Fibroblast of lung (primary cell): Measurements from ENCODE around the gene SUGP2. TPM values are rescaled to one million over a fixed set of nuclear protein-coding genes. Genes with fewer than 3 reads are reported as not detected.

ENCODE experiments used
- DNase-seq, 2 donors: peaks; one replicate each; pipeline versions ENCODE4 v3.0.0 to v3.0.0-alpha.2; 2010; ENCODE audit warnings: low read depth in 2 of 2
- H2AFZ ChIP-seq: 2 replicates; pipeline ENCODE4 v1.5.1; 2012; ENCODE audit warnings: low read length, control low read depth, inconsistent platforms
- H3K27ac ChIP-seq: 2 replicates; pipeline ENCODE4 v1.5.1; 2011; ENCODE audit warnings: low read length, control low read depth; ENCODE audit not compliant: insufficient read depth
- H3K27me3 ChIP-seq: 2 replicates; pipeline ENCODE4 v1.5.1; 2011; ENCODE audit warnings: mild to moderate bottlenecking, low read length; ENCODE audit not compliant: control insufficient read depth, insufficient read depth
- H3K36me3 ChIP-seq: 2 replicates; pipeline ENCODE4 v1.5.1; 2011; ENCODE audit warnings: low read length; ENCODE audit not compliant: control insufficient read depth, insufficient read depth
- H3K4me1 ChIP-seq: 2 replicates; pipeline ENCODE4 v1.5.1; 2011; ENCODE audit warnings: low read length; ENCODE audit not compliant: control insufficient read depth, insufficient read depth; ENCODE audit errors: extremely low read depth
- H3K4me2 ChIP-seq: 2 replicates; pipeline ENCODE4 v1.5.1; 2011; ENCODE audit warnings: low read length, control low read depth; ENCODE audit not compliant: insufficient read depth; ENCODE audit errors: extremely low read depth
- H3K4me3 ChIP-seq, 4 experiments: fragments of 200-600 bp in 1 of 4; sonication (generic) in 1 of 4; replicated peaks in 1 of 4; 2 replicates each; pipeline ENCODE4 v1.5.1; 2011 to 2016; ENCODE audit warnings: low read length in 4 of 4, low read depth in 3 of 4, mild to moderate bottlenecking in 3 of 4, control low read depth in 2 of 4, inconsistent platforms in 1 of 4, mixed read lengths in 1 of 4; ENCODE audit not compliant: insufficient read depth in 1 of 4; ENCODE audit errors: control extremely low read depth in 1 of 4
- H3K79me2 ChIP-seq: 2 replicates; pipeline ENCODE4 v1.5.1; 2012; ENCODE audit warnings: mild to moderate bottlenecking, low read length, inconsistent platforms; ENCODE audit not compliant: control insufficient read depth, insufficient read depth
- H3K9ac ChIP-seq: 2 replicates; pipeline ENCODE4 v1.5.1; 2011; ENCODE audit warnings: mild to moderate bottlenecking, low read length, control low read depth; ENCODE audit not compliant: insufficient read depth
- H3K9me3 ChIP-seq: 2 replicates; pipeline ENCODE4 v1.5.1; 2012; ENCODE audit warnings: low read depth, low read length; ENCODE audit not compliant: control insufficient read depth, insufficient read depth
- H4K20me1 ChIP-seq: 2 replicates; pipeline ENCODE4 v1.5.1; 2011; ENCODE audit warnings: low read length; ENCODE audit not compliant: control insufficient read depth, insufficient read depth; ENCODE audit errors: extremely low read depth
- CTCF ChIP-seq, 2 donors: IDR thresholded peaks in 1 of 2; conservative IDR thresholded peaks in 1 of 2; 1 replicate in 1 of 2; 2 replicates in 1 of 2; pipeline ENCODE4 v1.5.1; 2011 to 2012; ENCODE audit warnings: low read length in 2 of 2, control low read depth in 1 of 2, inconsistent platforms in 1 of 2, low read depth in 1 of 2, mild to moderate bottlenecking in 1 of 2
- EZH2 ChIP-seq: IDR thresholded peaks from 2 replicates; pipeline ENCODE4 v1.5.1; 2012; ENCODE audit warnings: low read length, control low read depth, mild to moderate bottlenecking; ENCODE audit errors: missing control alignments
- polyA plus RNA-seq, 2 donors: library from polyadenylated mRNA; depleted of rRNA in 1 of 2; stranded (reverse) in 1 of 2; unstranded in 1 of 2; fragments of >200 nt; gene quantifications; 2 replicates each; pipeline ENCODE4 v1.2.1, GENCODE V29; 2011 to 2012; ENCODE audit warnings: missing spikeins in 1 of 2
- total RNA-seq: library from RNA; depleted of rRNA; stranded (reverse); fragments of >200 nt; gene quantifications from 2 replicates; pipeline ENCODE4 v1.2.1, GENCODE V29; 2014

Gene SUGP2
- total and polyA plus RNA-seq, 2 donors (not counting 1 experiment from before 2014, with no cell fraction given): 29.2 to 31.4 TPM

DNA sequence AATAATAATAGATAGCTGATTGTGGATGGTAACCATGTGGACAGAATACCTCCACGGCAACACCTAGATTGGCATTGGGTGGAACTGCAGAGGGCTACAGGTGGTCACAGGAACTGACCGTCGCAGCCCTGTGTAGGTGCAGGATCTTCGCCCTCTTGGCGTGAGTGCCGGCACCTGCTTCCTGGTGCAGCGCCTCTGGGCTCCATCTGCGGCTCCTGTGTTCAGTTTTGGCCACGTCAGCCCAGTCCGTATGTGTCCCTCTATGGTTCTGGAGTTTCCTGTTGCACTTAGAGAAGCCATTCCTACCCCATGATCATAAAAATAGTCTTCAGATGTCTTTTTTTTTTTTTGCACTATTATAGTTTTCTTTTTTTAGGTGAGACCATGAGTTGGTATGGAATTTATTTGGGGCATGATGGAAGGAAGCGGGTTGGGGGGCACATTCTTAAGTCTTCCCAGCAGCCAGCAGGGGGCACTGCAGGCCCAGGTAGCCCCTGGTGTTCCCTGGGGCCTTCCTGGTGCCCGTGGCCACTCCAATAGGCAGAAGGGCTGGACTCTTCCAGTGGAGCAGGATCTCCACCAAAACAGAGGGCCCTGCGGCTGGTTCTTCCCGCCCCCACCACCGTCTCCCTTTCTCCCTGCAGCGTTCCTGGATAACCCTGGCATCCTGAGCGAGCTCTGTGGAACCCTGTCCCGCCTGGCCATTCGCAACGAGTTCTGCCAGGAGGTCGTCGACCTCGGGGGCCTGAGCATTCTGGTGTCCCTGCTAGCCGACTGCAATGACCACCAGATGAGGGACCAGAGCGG lies 20.4 kb upstream of the SUGP2 start:
- Histone ChIP-seq H3K27ac (no peak overlapping the region), H3K4me1 (no peaks in the 10 kb centered on the region), H3K27me3 (no peaks in the 10 kb centered on the region), H3K4me3 (no peak overlapping the region), H3K9ac (no peak overlapping the region), H3K9me3 (no peaks in the 10 kb centered on the region), H3K36me3 (peaks cover 33% of the 10 kb centered on the region), H2AFZ (no peak overlapping the region), H3K79me2 (no peaks in the 10 kb centered on the region), H4K20me1 (peaks cover 1% of the 10 kb centered on the region), H3K4me2 (no peak overlapping the region)
- peak; percentile 62 to 67 for TF ChIP-seq CTCF (conservative IDR thresholded peaks at IDR 0.05 in 1 of 2, IDR thresholded peaks at IDR 0.05 in 1 of 2; ENCODE audit: low read depth in 1 of 2, low read length in 2 of 2)
- TF ChIP-seq EZH2: no peak
- peak in 1 of 2 donors; percentile 63 for DNase-seq

- Histone ChIP-seq H3K27me3 (no peaks in the 10 kb centered on the region), H3K4me1 (no peaks in the 10 kb centered on the region), H3K9ac (no peak overlapping the region), H3K9me3 (no peaks in the 10 kb centered on the region), H3K79me2 (no peaks in the 10 kb centered on the region), H4K20me1 (peaks cover 1% of the 10 kb centered on the region), H3K4me3 (no peak overlapping the region), H3K4me2 (no peak overlapping the region), H2AFZ (no peak overlapping the region), H3K27ac (no peak overlapping the region), H3K36me3 (peaks cover 31% of the 10 kb centered on the region)
- TF ChIP-seq CTCF (conservative IDR thresholded peaks at IDR 0.05 in 1 of 2, IDR thresholded peaks at IDR 0.05 in 1 of 2; ENCODE audit: low read depth in 1 of 2, low read length in 2 of 2) (no peak), EZH2 (no peak)
- DNase-seq: no peak
These were observed 19.6 kb upstream of the SUGP2 start for GRCh38 chr19:19052921-19053320.

GRCh38 chr19:19051478-19052213 lies 18.3 kb upstream of the SUGP2 start:
- H3K27me3 ChIP-seq: no peaks in the 10 kb centered on the region
- no peak for DNase-seq
- no peak overlapping the region for H3K4me3 ChIP-seq

More at GRCh38 chr19:19051478-19052213, 18.3 kb upstream of the SUGP2 start:
- no peak overlapping the region for H3K9ac ChIP-seq
- peaks cover 26% of the 10 kb centered on the region for H3K36me3 ChIP-seq
- peaks cover 1% of the 10 kb centered on the region for H4K20me1 ChIP-seq
- H3K4me2 ChIP-seq: no peak overlapping the region
- H3K27ac ChIP-seq: no peak overlapping the region
- H3K4me1 ChIP-seq: no peaks in the 10 kb centered on the region
- H3K9me3 ChIP-seq: no peaks in the 10 kb centered on the region
- H3K79me2 ChIP-seq: no peaks in the 10 kb centered on the region
- no peak overlapping the region for H2AFZ ChIP-seq
- TF ChIP-seq CTCF (conservative IDR thresholded peaks at IDR 0.05 in 1 of 2, IDR thresholded peaks at IDR 0.05 in 1 of 2; ENCODE audit: low read depth in 1 of 2, low read length in 2 of 2) (no peak), EZH2 (no peak)
